ENCODE data around the gene ZBTB46. TPM values are rescaled to one million over a fixed set of nuclear protein-coding genes. Genes with fewer than 3 reads are reported as not detected.

Gene ZBTB46
- total RNA-seq, 1 experiment from 2014 or later = 9.5 TPM

- no peak for TF ChIP-seq CTCF (IDR thresholded peaks at IDR 0.05; ENCODE audit: insufficient read depth in 1 of 2, low read depth in 1 of 2, low read length in 1 of 2, severe bottlenecking in 1 of 2, unreplicated experiment in 1 of 2)
- Mint-ChIP-seq H3K27me3 (ENCODE audit: insufficient read depth, unreplicated experiment) (no peaks in the 10 kb centered on the region), H3K27ac (ENCODE audit: unreplicated experiment) (no peak overlapping the region), H3K36me3 (ENCODE audit: insufficient read depth, unreplicated experiment) (no peaks in the 10 kb centered on the region), H3K4me3 (ENCODE audit: unreplicated experiment) (no peak overlapping the region), H3K4me1 (ENCODE audit: low read depth, unreplicated experiment) (no peaks in the 10 kb centered on the region), H3K9me3 (ENCODE audit: unreplicated experiment) (no peaks in the 10 kb centered on the region)
- ChIA-PET CTCF (interaction anchor here (0.5 kb wide), 1 partner anchor 29 kb away, joined by 4 read pairs; no protein-coding TSS in a partner anchor), POLR2A (no interaction called here)
- H3K36me3 ChIP-seq (ENCODE audit: control insufficient read depth, insufficient read depth, low read length) = no peaks in the 10 kb centered on the region
- no peak overlapping the region for H3K4me3 ChIP-seq (ENCODE audit: low read depth, low read length)
- H3K27me3 ChIP-seq (replicated peaks; ENCODE audit: control insufficient read depth, insufficient read depth, low read length) = no peaks in the 10 kb centered on the region
- H3K4me1 ChIP-seq = no peaks in the 10 kb centered on the region
- BruUV-seq (replicated peaks) = no TSS peak
- intact Hi-C loops (cut with micrococcal nuclease; ENCODE audit: unreplicated experiment) = no loop called here
- no peaks in the 10 kb centered on the region for H3K9me3 ChIP-seq
- DNase-seq = no peak
Observed at GRCh38 chr20:63810730-63811490, 20.2 kb downstream of the ZBTB46 start.

- no peak overlapping the region for H3K4me3 ChIP-seq (ENCODE audit: low read depth, low read length)
- TF ChIP-seq CTCF (IDR thresholded peaks at IDR 0.05; ENCODE audit: insufficient read depth in 1 of 2, low read depth in 1 of 2, low read length in 1 of 2, severe bottlenecking in 1 of 2, unreplicated experiment in 1 of 2) = no peak
- ChIA-PET CTCF (interaction anchor here (0.6 kb wide), 1 partner anchor 168 kb away, joined by 5 read pairs; no protein-coding TSS in a partner anchor), POLR2A (no interaction called here)
- H3K9me3 ChIP-seq = no peaks in the 10 kb centered on the region
- Mint-ChIP-seq H3K27ac (ENCODE audit: unreplicated experiment) (peak overlapping the region; percentile 9), H3K36me3 (ENCODE audit: insufficient read depth, unreplicated experiment) (no peaks in the 10 kb centered on the region), H3K27me3 (ENCODE audit: insufficient read depth, unreplicated experiment) (no peaks in the 10 kb centered on the region), H3K4me1 (ENCODE audit: low read depth, unreplicated experiment) (no peaks in the 10 kb centered on the region), H3K9me3 (ENCODE audit: unreplicated experiment) (no peaks in the 10 kb centered on the region), H3K4me3 (ENCODE audit: unreplicated experiment) (no peak overlapping the region)
- H3K27me3 ChIP-seq (replicated peaks; ENCODE audit: control insufficient read depth, insufficient read depth, low read length) = no peaks in the 10 kb centered on the region
- no peaks in the 10 kb centered on the region for H3K36me3 ChIP-seq (ENCODE audit: control insufficient read depth, insufficient read depth, low read length)
- intact Hi-C loops (cut with micrococcal nuclease; ENCODE audit: unreplicated experiment) = no loop called here
- no peaks in the 10 kb centered on the region for H3K4me1 ChIP-seq
- no TSS peak for BruUV-seq (replicated peaks)
- no peak for DNase-seq
Observed at GRCh38 chr20:63809856-63810255, 21.2 kb downstream of the ZBTB46 start.

- no peak overlapping the region for H3K27ac Mint-ChIP-seq (ENCODE audit: unreplicated experiment)
Observed at GRCh38 chr20:63808964-63809674, 21.9 kb downstream of the ZBTB46 start.

More at GRCh38 chr20:63808964-63809674, 21.9 kb downstream of the ZBTB46 start:
- TF ChIP-seq CTCF (IDR thresholded peaks at IDR 0.05; ENCODE audit: insufficient read depth in 1 of 2, low read depth in 1 of 2, low read length in 1 of 2, severe bottlenecking in 1 of 2, unreplicated experiment in 1 of 2) = no peak
- Histone ChIP-seq H3K27me3 (replicated peaks; ENCODE audit: control insufficient read depth, insufficient read depth, low read length) (no peaks in the 10 kb centered on the region), H3K4me3 (ENCODE audit: low read depth, low read length) (no peak overlapping the region), H3K4me1 (no peaks in the 10 kb centered on the region), H3K36me3 (ENCODE audit: control insufficient read depth, insufficient read depth, low read length) (no peaks in the 10 kb centered on the region), H3K9me3 (no peaks in the 10 kb centered on the region)
- no TSS peak for BruUV-seq (replicated peaks)
- H3K27me3 Mint-ChIP-seq (ENCODE audit: insufficient read depth, unreplicated experiment) = no peaks in the 10 kb centered on the region
- no peaks in the 10 kb centered on the region for H3K4me1 Mint-ChIP-seq (ENCODE audit: low read depth, unreplicated experiment)
- ChIA-PET POLR2A (no interaction called here), CTCF (interaction anchor here (0.6 kb wide), 3 partner anchors 10 to 167 kb away, joined by 3 to 5 read pairs (median 3); no protein-coding TSS in a partner anchor)
- H3K4me3 Mint-ChIP-seq (ENCODE audit: unreplicated experiment) = no peak overlapping the region
- DNase-seq = no peak
- no peaks in the 10 kb centered on the region for H3K9me3 Mint-ChIP-seq (ENCODE audit: unreplicated experiment)
- intact Hi-C loops (cut with micrococcal nuclease; ENCODE audit: unreplicated experiment) = no loop called here
- H3K36me3 Mint-ChIP-seq (ENCODE audit: insufficient read depth, unreplicated experiment) = no peaks in the 10 kb centered on the region

All from Caco-2 (cell line).